ENCODE results near the gene NUP210L. TPM values are rescaled to one million over a fixed set of nuclear protein-coding genes. Genes with fewer than 3 reads are reported as not detected.
A peak's percentile ranks its signal among the peaks of the same experiment; 100 is the strongest.

NUP210L gene
- total and polyA plus RNA-seq, 9 of the 15 experiments (the other 6 are each of a cell fraction or from before 2014, with no cell fraction given), result 0.01 to 0.04 TPM; not detected in 7

- TF ChIP-seq, protein P1, sequence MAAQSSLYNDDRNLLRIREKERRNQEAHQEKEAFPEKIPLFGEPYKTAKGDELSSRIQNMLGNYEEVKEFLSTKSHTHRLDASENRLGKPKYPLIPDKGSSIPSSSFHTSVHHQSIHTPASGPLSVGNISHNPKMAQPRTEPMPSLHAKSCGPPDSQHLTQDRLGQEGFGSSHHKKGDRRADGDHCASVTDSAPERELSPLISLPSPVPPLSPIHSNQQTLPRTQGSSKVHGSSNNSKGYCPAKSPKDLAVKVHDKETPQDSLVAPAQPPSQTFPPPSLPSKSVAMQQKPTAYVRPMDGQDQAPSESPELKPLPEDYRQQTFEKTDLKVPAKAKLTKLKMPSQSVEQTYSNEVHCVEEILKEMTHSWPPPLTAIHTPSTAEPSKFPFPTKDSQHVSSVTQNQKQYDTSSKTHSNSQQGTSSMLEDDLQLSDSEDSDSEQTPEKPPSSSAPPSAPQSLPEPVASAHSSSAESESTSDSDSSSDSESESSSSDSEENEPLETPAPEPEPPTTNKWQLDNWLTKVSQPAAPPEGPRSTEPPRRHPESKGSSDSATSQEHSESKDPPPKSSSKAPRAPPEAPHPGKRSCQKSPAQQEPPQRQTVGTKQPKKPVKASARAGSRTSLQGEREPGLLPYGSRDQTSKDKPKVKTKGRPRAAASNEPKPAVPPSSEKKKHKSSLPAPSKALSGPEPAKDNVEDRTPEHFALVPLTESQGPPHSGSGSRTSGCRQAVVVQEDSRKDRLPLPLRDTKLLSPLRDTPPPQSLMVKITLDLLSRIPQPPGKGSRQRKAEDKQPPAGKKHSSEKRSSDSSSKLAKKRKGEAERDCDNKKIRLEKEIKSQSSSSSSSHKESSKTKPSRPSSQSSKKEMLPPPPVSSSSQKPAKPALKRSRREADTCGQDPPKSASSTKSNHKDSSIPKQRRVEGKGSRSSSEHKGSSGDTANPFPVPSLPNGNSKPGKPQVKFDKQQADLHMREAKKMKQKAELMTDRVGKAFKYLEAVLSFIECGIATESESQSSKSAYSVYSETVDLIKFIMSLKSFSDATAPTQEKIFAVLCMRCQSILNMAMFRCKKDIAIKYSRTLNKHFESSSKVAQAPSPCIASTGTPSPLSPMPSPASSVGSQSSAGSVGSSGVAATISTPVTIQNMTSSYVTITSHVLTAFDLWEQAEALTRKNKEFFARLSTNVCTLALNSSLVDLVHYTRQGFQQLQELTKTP (IDR thresholded peaks at IDR 0.05; ENCODE audit: low read depth in 1 of 2, partially characterized antibody in 2 of 2), result peak; percentile 68 to 74
- no peak for TF ChIP-seq TSHZ1 (CRISPR knock-in tag; IDR thresholded peaks at IDR 0.05)
- no peak for TF ChIP-seq ZNF695 (CRISPR knock-in tag; IDR thresholded peaks at IDR 0.05)
- no peak for TF ChIP-seq PTBP1 (IDR thresholded peaks at IDR 0.05; ENCODE audit: low read depth, low read length)
- TF ChIP-seq OTX1 (CRISPR knock-in tag; IDR thresholded peaks at IDR 0.05), result no peak
- no peak for TF ChIP-seq MYNN (IDR thresholded peaks at IDR 0.05)
- TF ChIP-seq MYNN (CRISPR knock-in tag; IDR thresholded peaks at IDR 0.05), result no peak
- peak; percentile 94 for TF ChIP-seq DPF2 (IDR thresholded peaks at IDR 0.05)
- TF ChIP-seq TSC22D4 (tag; IDR thresholded peaks at IDR 0.05), result no peak
- TF ChIP-seq NR2F6 (CRISPR knock-in tag; IDR thresholded peaks at IDR 0.05), result no peak
- TF ChIP-seq LARP7 (IDR thresholded peaks at IDR 0.05), result no peak
- no peak for TF ChIP-seq ZNF592 (IDR thresholded peaks at IDR 0.05)
- TF ChIP-seq C11orf30 (IDR thresholded peaks at IDR 0.05; ENCODE audit: low read depth), result peak; percentile 43; the same call in 1 of the 2 replicates
- no peak for TF ChIP-seq RBM22 (IDR thresholded peaks at IDR 0.05; ENCODE audit: low read depth, low read length, poor library complexity, severe bottlenecking)
- TF ChIP-seq NFIC (IDR thresholded peaks at IDR 0.05), result peak; percentile 66
- TF ChIP-seq ZFX (CRISPR knock-in tag; IDR thresholded peaks at IDR 0.05), result no peak
- TF ChIP-seq TEAD2 (tag; IDR thresholded peaks at IDR 0.05), result no peak
- TF ChIP-seq FOXJ3 (CRISPR knock-in tag; IDR thresholded peaks at IDR 0.05), result no peak
- TF ChIP-seq BDP1 (IDR thresholded peaks at IDR 0.05; ENCODE audit: insufficient read depth, insufficient read length), result no peak
Measured at GRCh38 chr1:154186852-154187501, 32.1 kb upstream of the NUP210L start (continued).

Data from K562 (cell line).